NCI-H2171 treated with DMSO at 0.1 percent for 48 hours (cell line): ENCODE data around the gene TCF7L2.
A peak's percentile ranks its signal among the peaks of the same experiment; 100 is the strongest.

Experiments used
- DNase-seq: peaks from one replicate; lab custom pipeline; 2025; lab: John Stamatoyannopoulos, UW

Gene TCF7L2

DNA sequence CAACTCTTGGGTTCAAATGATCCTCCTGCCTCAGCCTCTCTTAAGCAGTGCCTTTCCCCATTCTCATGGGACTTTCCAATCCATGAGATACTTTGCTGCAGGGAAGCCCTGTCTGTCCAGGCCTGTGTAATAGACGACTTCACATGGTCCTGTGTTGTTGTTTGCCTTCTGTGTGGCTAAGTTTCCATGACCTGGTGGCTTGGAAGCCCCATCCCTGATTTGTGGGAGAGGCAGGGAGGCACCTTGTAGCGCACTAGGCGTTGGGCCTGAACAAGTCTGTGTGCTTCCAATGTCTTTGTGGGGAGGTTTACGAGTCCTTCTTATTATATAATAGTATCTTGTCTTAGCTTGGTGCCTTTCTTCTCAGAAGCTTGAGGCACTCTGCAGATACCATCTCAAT lies 49.1 kb downstream of the TCF7L2 start:
- no peak for DNase-seq

DNA sequence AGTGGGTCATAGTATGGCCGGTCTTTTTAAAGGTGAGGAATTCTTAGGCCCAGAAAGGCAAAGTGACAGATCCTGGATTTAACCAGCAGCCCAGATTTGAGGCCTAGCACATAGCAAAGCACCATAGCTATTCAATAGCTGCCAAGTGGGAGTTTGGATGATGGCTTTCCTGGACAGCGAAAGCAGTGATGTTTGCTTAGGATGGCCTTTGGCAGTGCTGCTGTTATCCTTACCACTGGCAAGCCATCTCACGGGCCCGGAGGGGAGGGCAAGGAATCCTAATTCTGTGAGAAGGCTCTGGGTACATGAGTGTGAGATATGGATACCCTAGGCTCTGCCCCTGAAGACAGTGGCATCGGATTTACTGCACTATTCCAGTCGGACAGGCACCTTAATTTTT lies 50.4 kb downstream of the TCF7L2 start:
- no peak for DNase-seq

DNA sequence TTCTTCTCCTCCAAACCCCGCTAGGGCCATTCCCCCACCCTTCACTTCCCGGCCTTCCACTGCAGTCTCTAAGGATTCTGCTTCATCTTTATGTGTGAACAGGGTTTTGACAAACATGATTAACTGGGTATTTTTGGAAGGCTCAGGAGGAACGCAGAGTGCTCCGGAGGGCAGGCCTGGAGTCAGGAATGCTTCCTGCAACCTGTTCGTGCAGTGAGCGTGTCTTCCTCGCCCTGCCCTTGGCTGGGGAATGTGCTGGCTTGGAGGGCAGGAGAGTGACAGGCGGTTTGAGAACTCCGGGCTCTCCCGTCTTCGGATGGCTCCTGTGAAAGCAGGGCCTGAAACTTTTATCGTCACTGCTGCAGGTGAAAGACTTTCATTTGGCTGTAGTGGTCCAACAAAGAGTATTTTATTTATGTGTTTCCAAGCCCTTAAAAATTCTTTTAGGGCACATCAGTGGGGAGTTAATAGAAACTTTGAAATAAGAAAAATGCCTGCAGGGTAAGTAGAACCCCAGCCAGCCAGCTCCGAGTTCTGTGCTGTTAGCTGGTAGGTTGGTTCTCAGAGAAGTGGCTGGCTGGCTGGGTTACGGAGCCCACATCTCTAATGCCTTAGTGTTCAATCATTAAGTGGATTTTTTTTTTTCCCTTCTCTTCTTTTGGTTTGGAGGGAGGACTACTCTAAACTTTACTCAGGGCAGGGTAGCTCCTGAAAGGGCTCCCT lies 51.0 kb downstream of the TCF7L2 start:
- DNase-seq = no peak

DNA sequence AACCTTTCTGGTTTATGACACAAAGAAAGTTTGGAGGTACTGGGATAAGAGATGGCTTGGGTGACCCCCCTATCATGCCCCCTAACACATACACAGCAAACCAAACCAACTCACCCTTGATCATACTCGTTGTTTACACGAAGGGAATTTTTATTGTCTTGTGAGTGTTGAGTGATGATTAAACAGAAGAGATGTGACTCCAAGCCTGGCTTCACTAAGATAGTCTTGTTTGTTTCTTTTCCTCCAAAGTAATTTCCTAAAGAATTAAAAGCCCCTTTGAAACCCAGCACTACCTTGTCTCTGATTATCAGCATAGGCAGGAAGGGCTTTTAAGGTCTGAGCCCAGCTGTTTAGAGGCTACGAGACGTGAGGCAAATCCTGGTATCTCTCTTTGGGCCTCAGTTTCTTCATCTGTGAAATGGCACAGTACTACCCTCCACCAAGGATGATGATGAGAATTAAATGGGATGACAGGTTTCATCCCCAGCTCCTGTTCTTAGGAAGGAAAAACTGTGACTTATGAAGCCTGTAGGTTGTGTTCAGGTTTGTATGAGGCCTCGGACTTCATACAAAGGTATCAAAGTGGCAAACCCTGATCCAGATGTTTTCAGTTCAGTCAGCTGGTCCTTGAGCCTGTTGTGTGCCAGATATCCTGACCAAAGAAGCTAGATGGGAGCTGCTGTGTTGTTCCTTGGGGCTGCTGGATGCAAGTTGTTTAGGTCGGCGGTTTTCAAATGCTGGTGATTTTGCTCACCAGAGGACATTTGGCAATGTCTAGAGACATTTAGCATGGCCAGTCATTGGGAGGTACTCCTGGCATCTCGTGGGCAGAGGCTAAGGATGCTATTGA lies 51.8 kb downstream of the TCF7L2 start:
- DNase-seq = no peak

DNA sequence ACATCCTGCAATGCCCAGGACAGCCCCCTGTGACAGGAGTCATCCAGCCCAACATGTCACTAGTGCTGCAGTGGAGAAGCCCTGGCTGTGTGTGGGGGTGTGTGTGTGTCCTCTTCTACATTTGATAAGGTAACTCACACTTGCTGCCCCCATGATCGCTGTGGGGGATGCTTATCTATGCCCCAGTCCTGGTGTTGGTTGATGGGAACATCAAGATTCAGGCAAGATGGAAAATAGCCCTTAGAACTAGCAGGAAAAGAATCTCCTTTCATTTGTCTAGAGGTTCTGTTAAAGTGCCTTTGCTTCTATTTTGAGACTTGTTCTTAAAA lies 52.4 kb downstream of the TCF7L2 start:
- no peak for DNase-seq

DNA sequence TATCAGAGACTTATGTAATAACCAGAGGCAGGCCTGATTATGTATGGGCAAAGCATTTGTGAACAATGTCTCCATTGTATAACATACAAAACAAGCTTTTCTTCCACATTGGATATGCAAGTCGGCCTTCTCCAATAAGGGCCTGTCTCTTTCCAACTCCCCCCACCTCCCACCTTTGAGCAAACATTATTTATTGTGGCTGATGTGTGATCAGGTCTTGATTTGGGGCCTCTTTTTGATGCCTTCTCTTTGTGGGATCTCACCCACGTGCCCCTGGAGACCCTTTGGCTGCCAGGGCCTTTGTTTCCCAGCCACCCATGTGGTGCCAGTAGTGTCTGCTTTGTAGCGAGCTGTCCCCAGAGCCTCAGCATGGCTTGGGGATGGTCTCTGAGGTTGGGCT lies 53.0 kb downstream of the TCF7L2 start:
- no peak for DNase-seq

DNA sequence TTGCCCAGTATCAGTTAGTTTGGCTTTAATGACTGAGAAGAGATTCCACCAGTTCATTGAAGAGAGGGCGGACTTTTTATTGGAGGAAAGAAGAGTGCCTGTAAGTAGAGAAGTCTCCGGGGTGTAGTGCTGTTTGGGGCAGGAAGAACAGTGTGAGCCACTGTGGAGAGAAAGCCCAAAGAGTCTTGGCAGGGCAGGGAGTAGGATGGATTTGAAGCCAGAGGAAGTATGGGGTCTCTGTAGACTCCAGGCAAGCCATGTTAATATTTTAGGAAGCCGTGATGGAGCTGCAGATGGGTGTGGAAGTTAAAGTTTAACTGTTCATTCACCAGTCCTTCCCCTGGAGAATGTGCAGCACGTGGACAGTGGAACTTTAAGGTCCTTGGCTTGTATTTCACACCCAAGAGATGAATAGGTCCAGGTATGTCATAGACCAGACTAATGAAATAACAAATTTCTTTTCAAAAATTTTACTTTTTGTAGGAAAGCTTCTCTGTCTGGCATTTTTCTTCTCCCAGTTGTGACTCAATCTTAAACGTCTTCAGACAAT lies 54.1 kb downstream of the TCF7L2 start:
- DNase-seq = no peak

DNA sequence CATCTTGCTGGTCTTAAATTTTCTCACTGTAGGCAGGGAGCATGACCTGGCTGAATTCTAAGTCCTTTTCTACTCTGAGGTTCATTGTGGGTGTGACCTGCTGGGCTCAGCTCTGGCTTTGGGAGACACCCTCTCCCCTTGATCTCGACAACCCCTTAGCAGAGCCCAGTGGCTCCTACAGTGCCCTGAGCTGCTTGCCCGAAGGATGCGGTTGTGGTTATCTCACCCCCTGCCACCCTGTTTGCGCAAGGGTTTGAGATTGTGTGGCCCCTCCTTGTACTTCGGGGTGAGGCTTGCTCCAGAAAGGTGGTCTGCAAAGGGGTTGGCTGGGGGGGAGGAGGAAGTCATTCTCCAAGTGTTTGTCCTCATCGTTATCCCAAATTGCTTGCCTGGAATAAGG lies 55.3 kb downstream of the TCF7L2 start:
- DNase-seq = no peak

DNA sequence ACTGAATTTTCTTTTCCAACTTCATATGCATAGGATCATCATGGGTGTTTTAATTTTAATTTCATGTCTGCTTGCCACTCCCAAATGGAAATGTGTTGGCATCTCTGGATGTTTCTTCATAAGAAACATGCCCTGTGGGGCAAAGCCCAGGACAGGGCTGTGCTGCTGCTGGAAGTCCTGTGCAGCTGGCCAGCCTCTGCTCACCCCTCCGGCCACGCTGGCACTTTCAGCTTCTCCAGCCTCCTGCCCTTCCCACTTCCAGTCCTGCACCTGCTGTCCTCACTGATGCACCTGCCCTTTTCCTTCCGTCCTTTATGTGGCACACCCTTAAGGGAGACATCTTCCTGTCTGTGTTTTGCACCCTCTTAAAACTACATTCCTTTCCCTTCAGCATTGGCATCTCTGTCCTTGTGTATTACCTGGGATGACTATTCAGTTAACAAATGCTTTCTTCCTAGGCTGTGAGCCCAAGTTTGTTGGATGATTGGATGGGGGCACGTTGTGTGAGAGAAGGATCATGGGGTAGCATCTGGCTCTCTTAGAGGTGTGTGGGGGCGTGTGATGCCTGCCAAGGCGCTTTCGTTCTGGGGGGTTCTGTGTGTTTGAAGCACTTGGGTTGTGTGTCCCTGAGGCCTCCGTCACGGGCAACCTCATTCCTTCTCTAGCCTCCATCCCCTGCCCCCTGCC lies 56.8 kb downstream of the TCF7L2 start:
- no peak for DNase-seq

DNA sequence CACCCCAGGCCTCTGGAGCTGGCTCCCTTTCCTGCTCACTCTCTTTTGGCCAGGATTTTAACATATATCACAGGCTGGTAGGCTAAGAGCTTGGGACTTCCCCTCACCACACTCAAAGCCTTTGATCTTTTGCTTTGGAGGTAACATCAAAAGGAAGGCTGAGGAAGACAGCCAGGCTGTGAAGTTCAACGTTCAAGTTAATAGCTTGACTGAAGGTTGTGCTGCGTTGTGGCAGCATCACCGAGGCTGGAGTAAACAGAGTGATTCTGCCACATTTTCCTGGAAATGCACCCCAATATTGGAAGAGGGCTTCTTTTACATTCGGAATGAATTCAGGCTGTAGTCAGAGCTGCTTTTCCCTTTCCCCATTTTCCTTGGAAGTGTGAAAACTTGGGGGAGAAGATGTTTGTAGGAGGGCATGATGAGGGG lies 57.3 kb downstream of the TCF7L2 start:
- DNase-seq = no peak

DNA sequence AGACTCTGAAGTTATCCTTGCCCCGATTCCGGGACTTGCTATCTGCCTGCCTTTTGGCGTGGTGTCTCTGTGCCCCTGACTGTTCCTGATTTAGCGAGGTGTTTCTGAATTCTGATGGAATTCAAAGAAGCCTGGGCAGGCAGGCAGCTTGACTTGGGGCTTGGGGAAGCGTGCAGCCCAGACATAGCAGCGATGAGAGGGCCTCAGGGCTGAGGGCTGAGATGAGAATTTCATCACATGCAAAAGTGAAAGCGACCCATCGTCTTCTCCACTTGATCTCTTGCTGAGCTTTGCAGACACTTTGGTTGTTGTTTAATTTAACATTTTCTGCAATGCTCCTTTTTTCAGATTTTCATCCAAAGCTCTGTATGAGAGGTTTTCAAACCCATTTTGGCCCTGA lies 57.8 kb downstream of the TCF7L2 start:
- DNase-seq = no peak

DNA sequence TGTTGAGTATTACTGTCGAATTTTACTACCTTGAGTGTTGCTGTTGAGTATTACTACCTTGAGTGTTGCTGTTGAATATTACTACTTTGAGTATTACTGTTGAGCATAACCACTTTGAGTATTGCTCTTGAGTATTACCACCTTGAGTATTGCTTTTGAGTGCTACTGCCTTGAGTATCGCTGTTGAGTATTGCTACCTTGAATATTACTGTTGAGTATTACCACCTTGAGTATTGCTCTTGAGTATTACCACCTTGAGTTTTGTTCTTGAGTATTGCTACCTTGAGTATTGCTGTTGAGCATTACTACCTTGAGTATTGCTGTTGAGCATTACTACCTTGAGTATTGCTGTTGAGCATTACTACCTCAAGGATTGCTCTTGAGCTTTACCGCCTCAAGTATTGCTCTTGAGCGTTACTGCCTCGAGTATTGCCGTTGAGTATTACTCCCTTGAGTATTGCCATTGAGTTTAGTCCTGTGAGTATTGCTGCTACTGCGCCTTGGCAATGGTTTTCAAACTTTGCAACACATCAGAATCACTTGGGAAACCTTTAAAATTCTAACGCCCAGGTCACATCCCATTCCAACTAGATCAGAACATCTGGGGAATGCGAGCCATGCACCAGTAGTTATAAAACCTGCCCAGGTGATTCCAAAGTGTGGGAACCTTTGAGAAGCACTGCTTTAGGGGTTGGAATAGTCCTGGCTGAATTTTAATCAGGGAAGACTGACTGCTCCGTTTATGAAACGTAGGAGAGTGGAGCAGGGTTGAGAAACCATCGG lies 61.7 kb downstream of the TCF7L2 start:
- no peak for DNase-seq

DNA sequence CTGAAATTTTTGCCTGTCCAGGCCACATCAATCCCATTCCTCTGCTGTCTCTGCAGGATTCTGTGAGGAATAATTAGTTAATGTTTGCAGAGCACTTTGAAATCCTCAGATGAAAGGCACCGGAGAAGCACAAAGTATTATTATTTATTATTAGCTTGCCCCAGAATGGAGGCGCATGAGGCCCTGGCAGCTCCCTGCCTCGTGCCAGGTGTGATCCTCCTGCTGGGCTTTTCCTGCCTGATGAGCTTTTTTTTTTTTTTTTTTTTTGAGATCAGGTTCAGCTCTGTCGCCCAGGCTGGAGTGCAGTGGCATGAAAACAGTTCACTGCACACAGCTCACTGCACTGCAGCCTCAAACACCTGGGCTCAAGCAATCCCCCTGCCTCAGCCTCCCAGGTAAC lies 65.2 kb downstream of the TCF7L2 start:
- peak; percentile 50 for DNase-seq

DNA sequence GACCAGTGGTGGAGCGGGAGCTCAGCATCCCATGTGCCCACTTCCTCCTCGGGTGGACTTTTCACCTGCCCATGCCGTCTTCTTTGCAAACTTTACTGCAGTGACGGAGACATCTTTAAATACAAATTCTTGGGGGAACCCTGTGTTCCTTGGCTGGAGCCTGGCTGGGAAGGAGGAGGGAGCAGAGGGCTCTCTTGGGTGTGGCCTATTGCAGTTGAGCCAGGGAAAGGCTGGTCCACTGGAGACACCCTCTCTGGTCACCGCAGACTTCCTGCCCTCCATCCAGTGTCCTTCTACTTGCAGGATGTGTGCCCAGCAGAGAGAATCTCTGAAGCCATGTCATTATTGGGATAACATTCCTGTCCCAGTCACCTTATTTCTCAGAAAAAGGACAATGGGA lies 67.3 kb downstream of the TCF7L2 start:
- no peak for DNase-seq

DNA sequence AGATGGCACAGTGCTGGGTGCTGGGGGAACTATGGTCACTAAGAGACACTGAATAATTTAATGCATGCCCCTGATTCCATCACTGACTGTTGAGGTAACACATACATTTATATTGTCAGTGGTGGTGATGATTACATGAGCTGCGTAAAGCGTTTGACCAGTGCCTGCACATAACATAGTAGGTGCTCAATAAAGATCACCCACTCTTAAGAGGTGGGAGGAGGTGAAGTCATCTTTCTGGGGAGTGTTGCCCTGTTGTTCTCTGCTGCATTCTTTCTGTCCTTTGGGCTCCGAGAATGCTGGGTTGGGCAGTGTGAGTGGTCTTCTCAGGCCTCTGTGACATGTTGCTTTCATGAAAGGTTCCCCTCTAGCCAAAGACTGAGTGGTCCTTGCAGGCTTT lies 68.0 kb downstream of the TCF7L2 start:
- no peak for DNase-seq

DNA sequence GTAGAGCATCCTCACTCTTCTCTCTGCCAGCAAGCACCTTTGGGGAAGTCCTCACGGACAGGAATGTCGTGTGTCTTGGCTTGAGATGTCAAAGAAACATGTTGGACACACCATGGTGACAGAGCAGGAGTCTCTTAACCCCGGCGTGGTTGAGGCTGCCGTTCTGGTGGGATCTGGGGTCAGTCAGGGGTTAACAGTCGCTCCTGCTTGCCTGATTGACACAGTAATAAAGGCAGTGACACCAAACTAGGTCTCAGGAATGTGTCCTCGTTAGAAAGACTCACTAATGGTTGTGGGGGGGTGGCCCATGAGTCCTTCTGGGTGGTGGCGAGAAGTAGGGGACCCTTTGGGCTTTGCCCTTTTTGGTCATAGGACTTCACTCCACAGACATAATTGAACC lies 69.0 kb downstream of the TCF7L2 start:
- DNase-seq = no peak

DNA sequence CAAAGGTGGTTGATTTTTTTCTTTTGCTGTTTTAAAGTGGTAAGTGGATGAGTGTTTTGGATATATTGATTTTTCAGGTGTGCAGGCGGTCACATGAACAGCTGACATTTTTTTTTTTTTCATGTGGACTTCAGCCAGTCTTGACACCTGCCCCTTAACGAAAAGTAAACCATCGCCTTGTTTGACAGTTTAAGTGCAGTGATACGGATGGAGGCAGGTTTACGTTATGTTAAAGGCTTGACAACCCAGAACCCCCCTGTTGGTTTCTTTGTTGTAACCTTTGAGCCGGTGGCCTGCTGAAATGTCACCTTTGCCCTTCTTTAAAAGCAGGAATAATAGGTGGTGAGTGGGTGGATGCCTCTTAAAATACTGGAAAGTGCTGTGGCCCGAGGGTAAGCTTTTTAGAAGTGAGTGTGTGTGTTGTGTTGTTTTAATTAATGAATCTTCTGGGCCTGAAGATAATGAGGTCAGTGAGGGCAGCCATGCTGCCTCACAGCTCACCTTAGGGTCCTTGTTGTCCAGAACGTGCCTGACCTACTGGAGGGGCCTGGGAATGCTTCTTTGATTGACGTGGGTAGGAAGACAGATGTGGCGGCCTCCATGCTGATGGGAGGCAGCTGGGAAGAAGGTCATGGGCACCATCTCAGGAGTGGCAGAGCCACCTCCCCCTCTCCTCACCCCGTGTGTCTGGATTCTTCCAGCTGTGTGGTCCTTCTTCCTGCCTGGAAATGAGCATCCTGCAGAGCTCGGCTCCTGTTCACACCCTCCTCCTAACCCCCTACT lies 69.8 kb downstream of the TCF7L2 start:
- peak; percentile 1 for DNase-seq

DNA sequence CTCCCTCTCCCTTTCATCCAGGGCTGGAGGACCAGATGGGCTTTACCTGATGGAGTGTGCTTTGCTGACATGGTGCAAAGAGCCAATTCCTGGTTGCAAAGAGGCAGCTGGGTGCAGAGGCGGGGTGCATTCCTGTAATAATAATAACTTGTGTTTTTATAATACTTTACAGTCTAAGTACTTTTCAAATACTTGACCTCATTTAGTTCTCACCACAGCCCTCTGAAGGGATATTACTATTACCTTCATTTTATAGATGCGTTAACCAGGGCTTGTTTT lies 70.4 kb downstream of the TCF7L2 start:
- no peak for DNase-seq

DNA sequence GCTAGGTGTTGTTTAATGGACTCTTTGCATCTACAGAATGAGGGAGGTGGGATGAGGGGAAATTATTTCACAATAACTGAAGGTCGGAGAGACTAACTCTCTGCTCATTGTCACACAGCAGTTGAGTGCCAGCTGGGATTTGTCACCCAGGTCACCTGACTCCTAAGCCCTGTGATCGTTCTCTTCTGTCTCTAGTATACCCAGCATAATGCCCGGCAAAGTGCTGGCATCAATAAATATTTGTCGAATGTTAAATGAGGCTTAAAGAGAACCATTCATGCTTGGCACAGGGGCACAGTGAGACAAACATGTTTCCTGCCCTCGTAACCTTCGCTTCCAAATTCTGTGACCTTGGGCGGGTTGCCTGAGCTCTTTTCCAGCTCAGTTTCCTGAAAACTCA lies 70.8 kb downstream of the TCF7L2 start:
- DNase-seq = peak; percentile 54

DNA sequence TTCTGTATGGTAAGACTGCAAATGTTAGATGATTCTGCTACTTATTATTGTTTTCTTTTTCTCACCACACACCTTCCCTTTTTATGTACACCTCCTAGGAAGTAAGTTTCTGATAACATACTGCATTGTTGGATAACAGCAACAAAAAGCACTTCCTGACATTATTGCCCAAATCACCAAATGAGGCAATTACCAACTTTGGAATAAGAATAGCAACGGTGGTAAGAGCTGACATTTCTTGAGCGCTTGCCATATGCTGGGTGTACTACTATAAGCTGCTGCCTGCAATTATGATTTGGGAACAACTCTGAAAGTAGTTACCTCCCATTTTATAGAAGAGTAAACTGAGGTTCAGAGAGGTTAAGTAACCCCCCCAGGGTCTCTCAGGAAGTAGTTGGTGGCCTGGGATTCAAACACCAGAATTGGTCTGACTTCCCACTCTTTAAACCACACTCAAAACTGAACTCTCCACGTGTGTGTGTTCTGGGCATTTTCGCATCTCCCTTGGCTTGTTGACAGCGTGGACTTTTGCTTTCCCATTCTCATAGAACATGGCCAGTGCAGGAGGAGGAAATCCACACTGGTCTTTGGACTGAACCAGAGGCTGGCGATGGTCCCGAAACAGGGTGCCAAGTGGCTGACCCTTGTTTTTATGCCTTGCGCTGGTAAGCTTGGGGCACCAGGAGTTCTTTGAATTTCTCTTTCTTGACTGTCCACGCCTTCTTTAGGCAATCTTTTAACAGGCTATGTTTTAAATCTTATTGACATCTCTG lies 71.4 kb downstream of the TCF7L2 start:
- DNase-seq = no peak

DNA sequence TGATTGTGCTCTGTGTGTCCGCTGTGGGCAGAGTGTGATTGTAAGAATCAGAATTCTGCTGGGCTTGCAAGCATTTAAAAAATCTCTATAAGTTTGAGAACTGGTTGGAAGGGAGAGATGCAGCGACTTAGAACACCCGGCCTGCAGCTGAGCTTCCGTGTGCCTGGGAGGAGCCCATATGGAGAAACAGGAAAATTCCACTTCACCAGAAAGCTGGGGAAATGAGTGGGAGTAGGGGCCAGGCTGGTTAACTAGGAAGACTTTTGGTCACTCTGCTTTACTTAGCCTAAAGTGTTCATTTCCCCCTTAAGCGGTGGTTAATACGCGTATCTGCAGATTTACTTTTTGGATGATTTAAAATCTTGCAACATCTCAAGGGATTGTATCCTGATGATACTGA lies 72.2 kb downstream of the TCF7L2 start:
- DNase-seq = no peak
